Prostate gland (tissue), 2 donors: ENCODE data around the gene STRN3. TPM values are rescaled to one million over a fixed set of nuclear protein-coding genes. Genes with fewer than 3 reads are reported as not detected.

ENCODE experiments used
- DNase-seq: peaks from one replicate; pipeline ENCODE4 v3.0.0-alpha.2; 2019; ENCODE audit warnings: low spot score
- H3K27ac ChIP-seq, 2 donors: fragments of 200-600 bp; sonication (generic); 2 replicates each; pipeline ENCODE4 v1.5.1; 2017 to 2019
- H3K27me3 ChIP-seq: fragments of 200-600 bp; sonication (generic); replicated peaks from 2 replicates; pipeline ENCODE4 v1.5.1; 2019; ENCODE audit not compliant: insufficient read depth
- H3K36me3 ChIP-seq, 2 donors: fragments of 200-600 bp; sonication (generic); 1 replicate in 1 of 2; 2 replicates in 1 of 2; pipeline versions ENCODE4 v1.5.1 to v1.8.1; 2017 to 2019
- H3K4me1 ChIP-seq: fragments of 200-600 bp; sonication (generic); replicated peaks from 2 replicates; pipeline ENCODE4 v1.5.1; 2019
- H3K4me3 ChIP-seq, 2 donors: fragments of 200-600 bp; sonication (generic); 2 replicates each; pipeline ENCODE4 v1.5.1; 2017 to 2019
- H3K9me3 ChIP-seq: fragments of 200-600 bp; sonication (generic); 2 replicates; pipeline ENCODE4 v1.5.1; 2017
- CTCF ChIP-seq, 4 experiments: fragments of 200-600 bp in 2 of 4; fragments of 450-650 bp in 2 of 4; sonication (generic) in 2 of 4; IDR thresholded peaks; 1 replicate in 3 of 4; 2 replicates in 1 of 4; pipeline ENCODE4 v1.5.1; 2016 to 2019; ENCODE audit warnings: antibody characterized with exemption in 4 of 4, mild to moderate bottlenecking in 2 of 4, moderate library complexity in 2 of 4
- POLR2A ChIP-seq: fragments of 450-650 bp; IDR thresholded peaks from one replicate; pipeline ENCODE4 v1.6.1; 2016; ENCODE audit warnings: antibody characterized with exemption, mild to moderate bottlenecking
- POLR2AphosphoS5 ChIP-seq: sonication (generic); formaldehyde crosslinking; IDR thresholded peaks from one replicate; pipeline ENCODE4 v1.6.1; 2017; ENCODE audit warnings: antibody characterized with exemption
- WGBS: methylation state at CpG from one replicate; pipeline ENCODE4 v1.1.5; 2018; 5-methylcytosine and 5-hydroxymethylcytosine counted together
- intact Hi-C: fragments of 100-400 bp; cut with DNase I; formaldehyde crosslinking; loops from one replicate; pipeline ENCODE4 v1.14.2; 2022
- total RNA-seq, 2 donors: library from RNA; depleted of rRNA; stranded (reverse); fragments of >200 nt; gene quantifications; one replicate each; pipeline ENCODE4 v1.1.0, GENCODE V29; 2016

The STRN3 gene
- total RNA-seq, 2 donors from 2014 or later = 25.6 to 40.5 TPM

GRCh38 chr14:30961330-30961729 lies 64.8 kb downstream of the STRN3 start:
- intact Hi-C loops = no loop called here
- DNase-seq = no peak
- 91% methylated on average over 5 of the region's 5 CpGs for WGBS

GRCh38 chr14:30960216-30960615 lies 66.0 kb downstream of the STRN3 start:
- TF ChIP-seq POLR2AphosphoS5 (no peak), POLR2A (no peak), CTCF (IDR thresholded peaks at IDR 0.05) (no peak)
- Histone ChIP-seq H3K9me3 (no peaks in the 10 kb centered on the region), H3K27me3 (no peaks in the 10 kb centered on the region), H3K36me3 (no peaks in the 10 kb centered on the region), H3K4me1 (no peaks in the 10 kb centered on the region), H3K27ac (no peak overlapping the region), H3K4me3 (no peak overlapping the region)
- no peak for DNase-seq
- intact Hi-C loops = no loop called here
- 95% methylated on average over 3 of the region's 3 CpGs for WGBS

More at GRCh38 chr14:30961330-30961729, 64.8 kb downstream of the STRN3 start:
- Histone ChIP-seq H3K27me3 (no peaks in the 10 kb centered on the region), H3K4me1 (no peaks in the 10 kb centered on the region), H3K9me3 (no peaks in the 10 kb centered on the region), H3K36me3 (no peaks in the 10 kb centered on the region), H3K4me3 (no peak overlapping the region), H3K27ac (no peak overlapping the region)
- TF ChIP-seq POLR2A (no peak), POLR2AphosphoS5 (no peak), CTCF (IDR thresholded peaks at IDR 0.05) (no peak)

GRCh38 chr14:30958555-30959407 lies 67.4 kb downstream of the STRN3 start:
- Histone ChIP-seq H3K36me3 (no peaks in the 10 kb centered on the region), H3K4me1 (no peaks in the 10 kb centered on the region), H3K27ac (no peak overlapping the region), H3K27me3 (no peaks in the 10 kb centered on the region), H3K4me3 (no peak overlapping the region), H3K9me3 (no peaks in the 10 kb centered on the region)
- TF ChIP-seq POLR2AphosphoS5 (no peak), POLR2A (no peak), CTCF (IDR thresholded peaks at IDR 0.05) (no peak)
- 91% methylated on average over 10 of the region's 10 CpGs for WGBS
- no peak for DNase-seq
- intact Hi-C loops = no loop called here

GRCh38 chr14:30957813-30958370 lies 68.3 kb downstream of the STRN3 start:
- no peak for TF ChIP-seq POLR2AphosphoS5
- TF ChIP-seq CTCF (IDR thresholded peaks at IDR 0.05) = no peak
- TF ChIP-seq POLR2A = no peak
- no peaks in the 10 kb centered on the region for H3K27me3 ChIP-seq

GRCh38 chr14:30949651-30950050 lies 76.5 kb downstream of the STRN3 start:
- no peaks in the 10 kb centered on the region for H3K4me1 ChIP-seq
- H3K9me3 ChIP-seq = no peaks in the 10 kb centered on the region
- no peak overlapping the region for H3K4me3 ChIP-seq
- intact Hi-C loops = no loop called here
- WGBS = 97% methylated on average over 2 of the region's 2 CpGs
- no peak for DNase-seq
- TF ChIP-seq POLR2A (no peak), POLR2AphosphoS5 (no peak), CTCF (IDR thresholded peaks at IDR 0.05) (no peak)
- no peaks in the 10 kb centered on the region for H3K36me3 ChIP-seq
- H3K27me3 ChIP-seq = no peaks in the 10 kb centered on the region
- H3K27ac ChIP-seq = no peak overlapping the region

More at GRCh38 chr14:30957813-30958370, 68.3 kb downstream of the STRN3 start:
- H3K27ac ChIP-seq = no peak overlapping the region
- WGBS = 54% methylated on average over 5 of the region's 5 CpGs
- no peak for DNase-seq
- H3K4me3 ChIP-seq = no peak overlapping the region
- no peaks in the 10 kb centered on the region for H3K9me3 ChIP-seq
- intact Hi-C loops = no loop called here
- H3K36me3 ChIP-seq = no peaks in the 10 kb centered on the region
- H3K4me1 ChIP-seq = no peaks in the 10 kb centered on the region
